ENCODE data around the gene PTCH2.
A peak's percentile ranks its signal among the peaks of the same experiment; 100 is the strongest.

The PTCH2 gene

GRCh38 chr1:44777969-44778635 is 65.0 kb downstream of the PTCH2 start:
- no peak for DNase-seq

DNA sequence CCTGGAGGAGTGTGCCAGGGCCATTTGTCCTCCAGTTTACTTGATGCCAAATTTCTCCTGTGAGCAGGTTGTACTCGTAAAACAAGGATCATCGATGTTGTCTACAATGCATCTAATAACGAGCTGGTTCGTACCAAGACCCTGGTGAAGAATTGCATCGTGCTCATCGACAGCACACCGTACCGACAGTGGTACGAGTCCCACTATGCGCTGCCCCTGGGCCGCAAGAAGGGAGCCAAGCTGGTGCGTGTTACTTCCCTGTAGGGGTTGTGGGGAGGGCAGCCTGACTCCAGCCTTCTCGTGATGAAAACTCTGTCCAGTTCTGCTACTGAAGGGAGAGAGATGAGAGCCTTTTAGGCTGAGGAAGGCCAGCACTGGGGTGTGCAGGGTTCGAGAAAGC is 65.5 kb downstream of the PTCH2 start:
- DNase-seq = no peak

- DNase-seq = no peak
These were observed 66.4 kb downstream of the PTCH2 start for GRCh38 chr1:44776730-44777068.

GRCh38 chr1:44775930-44776729 is 66.9 kb downstream of the PTCH2 start:
- no peak for DNase-seq

GRCh38 chr1:44775078-44775929 is 67.7 kb downstream of the PTCH2 start, which contains the start of gene RPS8:
Gene RPS8, plus strand, starts transcription at chr1:44775540. Its CDS starts 57 bp downstream, at chr1:44775597.
- peak; percentile 83 for DNase-seq
